T1000 (cell line): ENCODE results near the gene AP2A1.

Source experiments
- DNase-seq: peaks from one replicate; lab custom pipeline; 2025; ENCODE audit warnings: mixed read lengths; lab: John Stamatoyannopoulos, UW

The AP2A1 gene

DNA sequence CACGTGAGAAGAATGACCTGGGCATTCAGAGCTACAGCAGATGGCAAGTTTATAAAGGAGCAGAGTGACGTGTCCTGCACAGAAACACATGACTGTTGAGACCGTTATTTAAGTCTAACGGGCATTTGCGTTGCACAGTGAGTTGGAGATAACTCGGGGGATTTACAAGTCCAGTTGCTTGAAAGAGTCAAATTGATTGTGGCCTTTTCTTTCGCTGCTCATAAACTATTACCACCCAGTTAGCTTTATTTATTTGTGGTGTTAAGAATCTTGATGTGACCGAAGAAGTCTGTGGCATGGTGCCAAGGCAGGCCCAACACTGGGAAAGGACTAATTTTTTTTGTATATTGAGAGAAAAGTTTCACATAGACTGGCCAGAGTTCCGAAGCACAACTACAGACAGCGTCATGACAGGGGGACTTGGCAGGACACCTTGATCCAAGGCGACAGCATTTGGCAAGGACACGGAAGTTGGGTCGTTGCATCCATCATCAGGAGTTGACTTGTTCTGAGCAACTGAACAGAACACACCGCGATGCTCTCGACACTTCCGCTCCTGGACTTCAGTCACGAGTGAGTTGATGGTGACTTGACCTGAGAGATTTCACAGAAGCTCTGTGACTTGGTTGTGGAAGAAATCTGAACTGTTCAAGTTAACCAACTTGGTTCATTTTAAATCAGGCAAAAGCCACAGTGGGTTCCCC, 72.2 kb downstream of the AP2A1 start:
- no peak for DNase-seq

DNA sequence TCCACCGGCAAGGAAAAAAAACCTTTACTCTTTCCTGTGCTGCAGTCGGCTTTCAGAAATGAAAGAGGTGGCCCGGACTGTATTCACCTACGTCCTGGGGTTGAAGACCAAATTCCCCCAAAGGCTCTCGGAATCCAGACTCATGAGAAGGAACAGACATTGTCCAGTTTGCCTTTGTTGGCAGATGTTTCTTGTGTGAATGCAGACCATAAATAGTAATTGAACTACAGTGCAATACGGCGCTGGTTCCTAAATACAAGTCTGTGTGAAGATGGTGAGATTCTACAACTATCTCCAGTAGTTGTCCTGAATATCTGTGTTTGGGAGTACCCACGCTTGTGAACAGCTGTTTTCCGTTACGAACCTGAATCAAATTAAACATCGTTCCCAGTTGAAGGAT, 72.9 kb downstream of the AP2A1 start:
- no peak for DNase-seq

DNA sequence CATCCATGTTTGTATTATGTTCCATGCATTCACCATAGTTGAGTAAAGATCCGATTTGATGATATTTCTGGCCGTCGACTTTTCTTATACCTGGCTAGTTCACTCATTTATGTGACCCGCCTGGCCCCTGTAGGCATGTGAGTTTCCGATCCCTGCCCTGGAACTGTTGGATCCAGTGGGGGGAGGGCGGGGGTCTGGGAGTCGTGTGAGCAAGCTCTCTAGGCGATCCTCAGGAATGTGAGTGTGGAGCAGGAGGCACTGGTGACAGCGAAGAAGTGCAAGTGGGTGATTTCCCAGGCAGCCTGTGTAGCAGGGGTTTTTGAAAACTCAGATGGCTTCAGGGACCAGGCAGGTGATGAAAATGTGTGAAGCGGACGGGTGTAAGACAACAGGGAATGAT, 73.5 kb downstream of the AP2A1 start:
- DNase-seq, result no peak

- DNase-seq, result no peak
These were observed 74.0 kb downstream of the AP2A1 start for GRCh38 chr19:49840736-49841249.

DNA sequence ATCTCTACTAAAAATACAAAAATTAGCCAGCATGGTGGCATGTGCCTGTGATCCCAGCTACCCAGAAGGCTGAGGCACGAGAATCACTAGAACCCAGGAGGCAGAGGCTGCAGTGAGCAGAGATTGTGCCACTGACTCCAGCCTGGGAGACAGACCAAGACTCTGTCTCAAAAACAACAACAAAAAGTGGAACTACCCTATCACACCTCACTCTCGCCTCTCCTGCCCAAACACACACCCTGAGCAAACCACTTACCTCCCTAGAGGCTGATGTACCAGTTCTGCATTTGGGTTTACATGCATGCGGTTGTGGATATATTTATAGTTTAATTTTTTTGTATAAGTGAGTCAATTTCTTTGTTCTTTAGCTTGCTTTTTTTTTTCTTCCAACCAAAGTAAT, 76.5 kb downstream of the AP2A1 start:
- DNase-seq, result no peak

- DNase-seq, result no peak
These were observed 77.6 kb downstream of the AP2A1 start for GRCh38 chr19:49844138-49845095.

- DNase-seq, result no peak
These were observed 78.6 kb downstream of the AP2A1 start for GRCh38 chr19:49845414-49845813.

- DNase-seq, result no peak
These were observed 79.6 kb downstream of the AP2A1 start for GRCh38 chr19:49846408-49846807.

DNA sequence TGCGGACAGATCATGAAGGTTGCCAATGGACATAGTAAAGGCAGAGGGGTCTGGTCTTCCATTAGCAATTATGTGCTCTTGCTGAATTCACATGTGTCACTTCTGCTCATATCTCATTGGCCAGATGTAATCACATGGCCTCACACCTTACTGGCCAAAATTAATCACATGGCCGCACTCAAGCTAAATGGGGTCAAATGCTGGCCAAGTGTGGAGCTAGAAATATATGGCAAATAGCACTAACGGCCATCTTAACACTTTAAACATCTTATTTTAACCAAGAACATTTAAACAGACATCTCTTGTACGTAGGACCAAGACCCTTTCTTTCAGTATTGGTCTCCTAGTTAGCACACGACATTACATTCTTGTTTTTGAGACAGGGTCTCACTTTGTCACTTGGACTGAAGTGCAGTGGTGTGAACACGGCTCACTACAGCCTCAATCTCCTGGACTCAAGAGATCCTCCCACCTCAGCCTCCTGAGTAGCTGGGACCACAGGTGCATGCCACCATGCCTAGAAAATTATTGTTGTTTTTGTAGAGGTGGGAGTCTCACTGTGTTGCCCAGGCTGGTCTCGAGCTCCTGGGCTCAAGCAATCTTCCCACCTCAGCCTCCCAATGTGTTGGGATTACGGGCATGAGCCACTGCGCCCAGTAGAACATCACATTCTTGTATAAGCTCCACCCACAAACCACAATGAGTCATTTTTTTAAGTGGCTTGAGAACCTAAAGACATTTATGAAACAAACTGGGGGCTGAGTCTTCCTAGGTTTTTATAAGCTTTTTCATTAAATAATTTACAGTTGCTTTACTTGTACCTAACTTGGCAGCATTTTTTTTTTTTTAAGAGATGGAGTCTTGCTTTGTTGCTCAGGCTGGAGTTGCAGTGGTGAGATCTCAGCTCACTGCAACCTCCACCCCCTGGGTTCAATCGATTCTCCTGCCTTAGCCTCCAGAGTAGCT, 81.2 kb downstream of the AP2A1 start:
- peak; percentile 22 for DNase-seq

GRCh38 chr19:49848938-49849337, 82.1 kb downstream of the AP2A1 start:
- DNase-seq, result no peak

- DNase-seq, result no peak
These were observed 82.8 kb downstream of the AP2A1 start for GRCh38 chr19:49849433-49850220.

- no peak for DNase-seq
These were observed 83.4 kb downstream of the AP2A1 start for GRCh38 chr19:49850221-49850486.

DNA sequence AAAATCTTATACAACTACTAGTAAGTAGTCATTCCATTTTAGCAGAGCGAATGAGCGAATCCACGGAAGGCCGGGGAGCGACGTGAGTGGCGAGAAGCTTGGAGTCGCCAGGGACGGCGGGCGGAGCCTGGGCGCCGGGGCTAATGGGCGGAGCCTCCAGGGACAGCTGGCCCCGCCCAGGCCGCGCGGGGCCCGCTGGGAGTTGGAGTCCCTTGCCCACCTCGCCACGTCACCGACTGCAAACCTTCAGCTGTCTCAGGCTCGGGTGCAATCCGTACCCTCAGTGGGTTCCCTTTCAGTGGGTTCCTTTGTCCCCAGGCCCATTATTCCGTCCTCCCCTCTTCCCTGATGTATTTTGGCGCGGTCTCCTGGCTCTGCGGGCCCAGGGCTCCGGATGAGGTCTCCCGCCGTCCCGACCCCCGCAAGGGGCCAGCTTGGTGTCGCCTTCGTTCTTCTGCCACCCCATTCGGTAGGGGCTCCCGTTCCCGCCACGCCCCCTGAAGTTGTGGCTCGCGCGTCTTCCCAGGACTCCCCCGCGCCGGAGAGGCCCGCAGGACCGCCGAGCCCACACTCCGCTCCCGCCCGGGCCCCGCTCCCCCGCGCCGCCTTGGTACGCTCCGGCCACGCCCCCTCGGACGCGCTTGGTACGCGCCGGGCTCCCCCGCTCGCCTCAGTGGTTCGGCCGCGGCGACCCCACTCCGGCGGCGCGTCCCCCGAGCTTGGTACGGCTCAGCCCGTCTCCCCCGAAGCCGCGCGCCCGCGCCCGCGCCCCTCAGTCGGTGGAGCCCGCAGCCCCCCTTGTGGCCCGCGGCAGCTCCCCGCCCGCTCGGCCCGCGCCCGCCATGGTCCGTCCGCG, 83.9 kb downstream of the AP2A1 start, which contains the start of gene PTOV1:
Gene PTOV1 (plus strand): TSS at position 673 of the 856 bp plus-strand sequence.
- peak; percentile 90 for DNase-seq

GRCh38 chr19:49851456-49852259, 84.9 kb downstream of the AP2A1 start:
- DNase-seq, result no peak

GRCh38 chr19:49852631-49853126, 85.9 kb downstream of the AP2A1 start:
- no peak for DNase-seq

DNA sequence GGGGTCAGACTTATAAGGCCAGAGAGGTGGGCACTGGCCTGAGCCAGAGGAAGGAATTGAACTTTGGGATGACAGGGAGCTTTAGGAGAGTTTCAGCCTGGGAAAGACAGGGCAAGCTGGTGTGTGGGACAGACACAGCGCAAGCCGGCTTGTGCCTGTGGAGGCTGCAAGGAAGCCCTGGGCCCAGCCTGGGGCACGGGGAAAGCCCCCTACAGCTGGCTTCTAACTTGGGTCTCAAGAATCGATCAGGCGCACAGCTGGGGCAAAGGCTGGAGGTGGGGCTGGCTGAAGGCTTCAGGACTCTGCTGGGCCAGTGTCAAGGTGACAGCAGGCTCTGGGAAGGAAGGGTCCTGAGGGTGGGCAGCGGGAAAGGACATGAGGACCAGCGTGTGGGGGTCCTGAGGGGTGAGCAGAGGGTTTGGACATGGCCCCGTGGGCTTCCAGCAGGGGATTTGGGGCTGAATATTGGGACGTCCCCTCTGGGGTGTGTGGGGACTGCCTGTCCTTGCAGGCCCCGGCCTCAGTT, 87.1 kb downstream of the AP2A1 start:
- DNase-seq, result no peak

DNA sequence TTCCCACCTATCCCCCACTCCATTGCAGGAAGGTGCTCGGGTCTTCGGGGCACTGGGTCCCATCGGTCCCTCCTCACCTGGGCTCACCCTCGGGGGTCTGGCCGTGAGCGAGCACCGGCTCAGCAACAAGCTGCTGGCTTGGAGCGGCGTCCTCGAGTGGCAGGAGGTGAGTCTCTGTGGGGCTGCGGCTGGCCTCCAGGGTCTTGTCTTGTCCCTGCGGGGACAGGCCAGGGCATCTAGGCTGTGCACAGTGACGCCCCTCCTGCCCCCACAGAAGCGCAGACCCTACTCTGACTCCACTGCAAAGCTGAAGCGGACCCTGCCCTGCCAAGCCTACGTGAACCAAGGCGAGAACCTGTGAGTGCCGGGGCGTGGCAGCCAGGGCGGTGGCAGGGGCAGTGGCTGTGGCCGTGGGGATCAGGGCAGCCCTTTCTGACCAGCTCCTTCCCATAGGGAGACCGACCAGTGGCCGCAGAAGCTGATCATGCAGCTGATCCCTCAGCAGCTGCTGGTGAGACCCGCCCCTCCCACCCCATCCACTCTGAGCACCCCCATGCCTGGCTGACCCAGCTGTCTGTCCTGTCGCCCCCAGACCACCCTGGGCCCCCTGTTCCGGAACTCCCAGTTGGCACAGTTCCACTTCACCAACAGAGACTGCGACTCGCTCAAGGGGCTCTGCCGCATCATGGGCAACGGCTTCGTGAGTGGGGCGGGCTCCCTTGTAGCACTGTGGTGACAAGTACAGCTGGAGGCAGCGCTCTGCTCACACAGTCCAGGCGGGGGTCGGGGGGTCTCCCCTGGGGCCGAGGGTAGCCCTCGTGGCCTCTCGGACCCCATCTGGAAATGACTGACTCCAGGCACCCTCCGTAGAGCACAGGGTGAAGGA, 87.8 kb downstream of the AP2A1 start:
- no peak for DNase-seq

- DNase-seq, result no peak
These were observed 88.5 kb downstream of the AP2A1 start for GRCh38 chr19:49855277-49855675.
